ENCODE data around the gene SH3BP4.

DNA sequence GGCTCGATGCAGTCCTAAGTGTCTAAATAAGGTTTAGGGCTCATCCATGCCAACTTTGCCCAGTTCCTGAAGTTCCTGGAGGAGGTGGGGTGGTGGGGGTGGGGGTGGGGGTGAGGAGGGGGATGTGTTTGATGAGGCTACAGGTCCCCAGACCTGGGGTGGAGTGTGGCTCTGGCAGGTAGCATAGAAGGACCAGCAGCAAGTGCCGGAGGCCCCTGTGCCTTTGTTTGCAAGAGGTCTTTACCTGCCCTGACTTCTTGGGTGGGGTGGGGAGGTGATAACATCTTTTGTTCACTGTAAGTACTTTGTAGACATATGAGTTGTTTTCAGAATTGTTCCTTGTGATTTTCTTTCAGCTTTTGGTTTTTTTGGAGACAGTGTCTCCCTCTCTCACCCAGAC, 10.0 kb downstream of the SH3BP4 start:
- no peak for TF ChIP-seq RCOR2 (CRISPR knock-in tag; IDR thresholded peaks at IDR 0.05)
- TF ChIP-seq KAT2B (IDR thresholded peaks at IDR 0.05; ENCODE audit: borderline replicate concordance, low read depth, low read length), result no peak
- TF ChIP-seq HMGA1 (CRISPR knock-in tag; conservative IDR thresholded peaks at IDR 0.05), result no peak
- no peak for TF ChIP-seq CHD2 (IDR thresholded peaks at IDR 0.05; ENCODE audit: low read depth, low read length)
- TF ChIP-seq, protein P1, sequence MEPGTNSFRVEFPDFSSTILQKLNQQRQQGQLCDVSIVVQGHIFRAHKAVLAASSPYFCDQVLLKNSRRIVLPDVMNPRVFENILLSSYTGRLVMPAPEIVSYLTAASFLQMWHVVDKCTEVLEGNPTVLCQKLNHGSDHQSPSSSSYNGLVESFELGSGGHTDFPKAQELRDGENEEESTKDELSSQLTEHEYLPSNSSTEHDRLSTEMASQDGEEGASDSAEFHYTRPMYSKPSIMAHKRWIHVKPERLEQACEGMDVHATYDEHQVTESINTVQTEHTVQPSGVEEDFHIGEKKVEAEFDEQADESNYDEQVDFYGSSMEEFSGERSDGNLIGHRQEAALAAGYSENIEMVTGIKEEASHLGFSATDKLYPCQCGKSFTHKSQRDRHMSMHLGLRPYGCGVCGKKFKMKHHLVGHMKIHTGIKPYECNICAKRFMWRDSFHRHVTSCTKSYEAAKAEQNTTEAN (CRISPR knock-in tag; conservative IDR thresholded peaks at IDR 0.05), result no peak
- TF ChIP-seq IRF2 (CRISPR knock-in tag; IDR thresholded peaks at IDR 0.05), result no peak
- no peak for TF ChIP-seq ZNF292 (CRISPR knock-in tag; IDR thresholded peaks at IDR 0.05; ENCODE audit: borderline replicate concordance, low read depth)
- no peak for TF ChIP-seq CREB1 (IDR thresholded peaks at IDR 0.05)
- no peak for TF ChIP-seq CREB1 (CRISPR knock-in tag; IDR thresholded peaks at IDR 0.05)

All from HepG2 (cell line).